ENCODE measurements around the gene HNRNPC. TPM values are rescaled to one million over a fixed set of nuclear protein-coding genes. Genes with fewer than 3 reads are reported as not detected.

The HNRNPC gene
- polyA plus RNA-seq, 2 of the 4 experiments (the other 2 are of a cell fraction): 1,057 to 1,069 TPM

DNA sequence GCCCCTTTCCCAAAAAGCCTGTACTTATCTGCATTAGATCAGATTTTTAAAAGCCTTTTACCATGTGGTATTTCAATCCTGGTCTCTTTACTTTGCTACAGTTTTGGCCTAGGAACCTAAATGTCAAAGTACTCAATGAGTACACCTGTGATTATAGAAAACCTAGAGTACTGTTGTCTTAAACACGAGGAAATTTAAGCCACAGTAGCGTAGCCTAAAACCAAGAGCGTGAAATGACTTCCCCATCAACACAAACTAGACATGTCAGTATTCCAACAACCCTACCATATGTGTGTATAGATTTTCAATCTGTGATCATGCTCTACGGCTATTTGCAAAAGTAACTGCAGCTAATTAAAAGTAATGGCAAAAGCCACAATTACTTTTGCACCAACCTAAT lies 60.7 kb downstream of the HNRNPC start (continued):
- TF ChIP-seq, protein P1, sequence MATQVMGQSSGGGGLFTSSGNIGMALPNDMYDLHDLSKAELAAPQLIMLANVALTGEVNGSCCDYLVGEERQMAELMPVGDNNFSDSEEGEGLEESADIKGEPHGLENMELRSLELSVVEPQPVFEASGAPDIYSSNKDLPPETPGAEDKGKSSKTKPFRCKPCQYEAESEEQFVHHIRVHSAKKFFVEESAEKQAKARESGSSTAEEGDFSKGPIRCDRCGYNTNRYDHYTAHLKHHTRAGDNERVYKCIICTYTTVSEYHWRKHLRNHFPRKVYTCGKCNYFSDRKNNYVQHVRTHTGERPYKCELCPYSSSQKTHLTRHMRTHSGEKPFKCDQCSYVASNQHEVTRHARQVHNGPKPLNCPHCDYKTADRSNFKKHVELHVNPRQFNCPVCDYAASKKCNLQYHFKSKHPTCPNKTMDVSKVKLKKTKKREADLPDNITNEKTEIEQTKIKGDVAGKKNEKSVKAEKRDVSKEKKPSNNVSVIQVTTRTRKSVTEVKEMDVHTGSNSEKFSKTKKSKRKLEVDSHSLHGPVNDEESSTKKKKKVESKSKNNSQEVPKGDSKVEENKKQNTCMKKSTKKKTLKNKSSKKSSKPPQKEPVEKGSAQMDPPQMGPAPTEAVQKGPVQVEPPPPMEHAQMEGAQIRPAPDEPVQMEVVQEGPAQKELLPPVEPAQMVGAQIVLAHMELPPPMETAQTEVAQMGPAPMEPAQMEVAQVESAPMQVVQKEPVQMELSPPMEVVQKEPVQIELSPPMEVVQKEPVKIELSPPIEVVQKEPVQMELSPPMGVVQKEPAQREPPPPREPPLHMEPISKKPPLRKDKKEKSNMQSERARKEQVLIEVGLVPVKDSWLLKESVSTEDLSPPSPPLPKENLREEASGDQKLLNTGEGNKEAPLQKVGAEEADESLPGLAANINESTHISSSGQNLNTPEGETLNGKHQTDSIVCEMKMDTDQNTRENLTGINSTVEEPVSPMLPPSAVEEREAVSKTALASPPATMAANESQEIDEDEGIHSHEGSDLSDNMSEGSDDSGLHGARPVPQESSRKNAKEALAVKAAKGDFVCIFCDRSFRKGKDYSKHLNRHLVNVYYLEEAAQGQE (IDR thresholded peaks at IDR 0.05): no peak
- TF ChIP-seq RNF2 (IDR thresholded peaks at IDR 0.05; ENCODE audit: borderline replicate concordance, low read depth) (no peak), KDM1A (IDR thresholded peaks at IDR 0.05; ENCODE audit: low read depth) (no peak), CBX2 (IDR thresholded peaks at IDR 0.05; ENCODE audit: borderline replicate concordance, low read depth) (no peak), NPAS2 (CRISPR knock-in tag; IDR thresholded peaks at IDR 0.05; ENCODE audit: borderline replicate concordance) (no peak), JUNB (IDR thresholded peaks at IDR 0.05) (no peak), NR3C1 (IDR thresholded peaks at IDR 0.05) (no peak), RFX5 (IDR thresholded peaks at IDR 0.05) (no peak)
- TF ChIP-seq, protein P2, sequence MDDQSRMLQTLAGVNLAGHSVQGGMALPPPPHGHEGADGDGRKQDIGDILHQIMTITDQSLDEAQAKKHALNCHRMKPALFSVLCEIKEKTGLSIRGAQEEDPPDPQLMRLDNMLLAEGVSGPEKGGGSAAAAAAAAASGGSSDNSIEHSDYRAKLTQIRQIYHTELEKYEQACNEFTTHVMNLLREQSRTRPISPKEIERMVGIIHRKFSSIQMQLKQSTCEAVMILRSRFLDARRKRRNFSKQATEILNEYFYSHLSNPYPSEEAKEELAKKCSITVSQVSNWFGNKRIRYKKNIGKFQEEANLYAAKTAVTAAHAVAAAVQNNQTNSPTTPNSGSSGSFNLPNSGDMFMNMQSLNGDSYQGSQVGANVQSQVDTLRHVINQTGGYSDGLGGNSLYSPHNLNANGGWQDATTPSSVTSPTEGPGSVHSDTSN (IDR thresholded peaks at IDR 0.05): no peak

DNA sequence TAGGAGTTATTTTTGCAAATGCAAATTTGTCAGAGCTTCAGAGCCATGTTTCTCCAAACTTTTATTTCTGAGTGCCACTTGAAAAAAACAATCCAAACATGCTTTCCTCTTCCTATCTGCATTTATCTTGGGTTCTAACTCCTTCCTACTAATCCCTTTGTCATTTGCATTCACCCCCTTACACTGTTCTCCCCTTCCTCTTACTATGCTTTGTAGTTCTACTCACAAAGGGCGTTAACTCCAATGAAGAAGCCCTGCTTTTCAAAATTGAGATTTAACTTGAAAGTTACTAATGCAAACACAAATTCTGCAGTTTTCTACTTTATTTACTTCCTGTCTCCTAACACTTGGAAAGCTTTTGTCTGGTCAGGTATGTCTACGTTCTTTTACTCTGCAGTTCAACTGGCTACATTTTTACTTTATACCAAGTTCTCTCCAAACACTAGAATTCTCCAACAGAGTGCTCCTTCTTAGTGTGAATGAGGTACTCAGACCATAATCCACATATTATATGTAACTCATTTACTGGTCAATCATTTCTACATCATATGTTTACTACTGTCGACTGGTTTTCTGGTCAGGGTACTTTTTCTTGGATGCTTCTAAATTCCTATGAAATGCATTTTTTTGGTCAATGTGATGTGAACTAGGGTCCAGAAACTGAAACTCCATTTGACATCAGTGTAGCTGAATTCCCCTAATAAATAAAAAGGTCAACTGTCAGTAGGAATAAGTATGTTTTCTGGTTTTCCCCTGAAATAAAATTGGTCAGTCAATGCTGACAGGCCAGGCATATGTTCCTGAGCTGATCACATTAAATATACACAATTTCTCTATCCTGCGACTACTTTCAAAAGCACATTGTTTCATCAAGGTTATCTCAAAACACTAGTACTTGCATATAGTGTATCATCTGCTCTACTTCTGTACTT lies 62.2 kb downstream of the HNRNPC start:
- Histone ChIP-seq H3K4me1 (no peaks in the 10 kb centered on the region), H3K4me3 (no peak overlapping the region), H3K27ac (no peak overlapping the region), H3K9me3 (no peaks in the 10 kb centered on the region), H3K4me2 (no peak overlapping the region)
- CTCF ChIA-PET: no interaction called here
- WGBS (ENCODE audit: missing lambda C conversion rate): 90% methylated on average over 4 of the region's 4 CpGs
- no peak for TF ChIP-seq MAFK (IDR thresholded peaks at IDR 0.05; ENCODE audit: partially characterized antibody)
- TF ChIP-seq TP53 (CRISPR knock-in tag; IDR thresholded peaks at IDR 0.05): 0 out of 2 replicates have a peak, but pooled peaks have one; percentile 40
- ATAC-seq (no peak), FAIRE-seq (no peak), DNase-seq (ENCODE audit: low read depth in 1 of 2, low spot score in 1 of 2) (no peak)
- POLR2A ChIA-PET: interaction anchor here (0.9 kb wide), 1 partner anchor 12 kb away, joined by 3 read pairs; no protein-coding TSS in a partner anchor

DNA sequence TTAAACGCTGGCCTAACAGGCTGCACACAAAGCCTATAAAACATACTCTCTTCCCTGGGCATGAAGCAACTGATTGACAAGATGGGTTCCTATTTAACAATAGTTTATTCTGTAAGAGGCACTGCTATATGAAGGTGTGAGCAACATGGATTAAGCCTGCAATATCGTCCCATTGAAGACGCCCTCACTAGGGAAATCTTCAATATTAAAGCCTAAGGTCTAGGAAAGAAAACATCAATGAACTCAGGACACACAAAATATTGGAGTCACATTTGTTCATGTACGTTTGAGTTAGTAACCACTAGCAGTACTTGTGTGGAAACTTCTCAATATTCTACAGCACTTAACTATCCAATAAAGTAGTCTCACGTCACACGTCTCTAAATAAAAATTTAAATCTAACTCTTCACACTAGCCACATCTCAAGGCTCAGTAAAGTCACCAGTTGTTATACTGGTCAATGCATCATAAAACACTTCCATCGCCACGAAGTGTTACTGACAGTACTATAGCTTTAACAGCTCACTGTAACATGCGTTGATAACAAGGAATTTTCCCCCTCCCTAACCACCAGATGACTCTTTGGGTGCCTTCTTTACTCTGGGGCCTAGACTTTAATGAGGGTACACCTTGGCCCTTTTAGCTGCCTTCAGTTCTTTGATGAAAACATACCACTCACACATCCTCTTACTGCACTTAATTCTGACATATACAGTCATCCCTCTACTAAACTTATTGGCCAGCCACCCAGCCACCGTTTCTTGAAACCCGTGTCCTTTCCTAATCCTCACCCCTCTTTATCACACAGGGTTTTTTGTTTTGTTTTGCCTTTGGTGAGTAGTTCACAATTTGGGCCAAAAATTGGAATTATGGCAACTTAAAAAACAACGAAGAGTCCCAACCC lies 63.3 kb downstream of the HNRNPC start:
- TF ChIP-seq SREBF2 (IDR thresholded peaks at IDR 0.05) (no peak), POLR2AphosphoS2 (conservative IDR thresholded peaks at IDR 0.05; ENCODE audit: low read length) (0 out of 2 replicates have a peak, but pooled peaks have one; percentile 61), CBX8 (IDR thresholded peaks at IDR 0.05) (no peak), JUN (IDR thresholded peaks at IDR 0.05) (0 out of 5 replicates have a peak, but pooled peaks of 1 of the 2 experiments have one; percentile 22), RNF2 (IDR thresholded peaks at IDR 0.05; ENCODE audit: borderline replicate concordance, low read depth) (no peak), TFCP2L1 (CRISPR knock-in tag; IDR thresholded peaks at IDR 0.05) (no peak), EHF (CRISPR knock-in tag; IDR thresholded peaks at IDR 0.05) (no peak)
- TF ChIP-seq, protein P3, sequence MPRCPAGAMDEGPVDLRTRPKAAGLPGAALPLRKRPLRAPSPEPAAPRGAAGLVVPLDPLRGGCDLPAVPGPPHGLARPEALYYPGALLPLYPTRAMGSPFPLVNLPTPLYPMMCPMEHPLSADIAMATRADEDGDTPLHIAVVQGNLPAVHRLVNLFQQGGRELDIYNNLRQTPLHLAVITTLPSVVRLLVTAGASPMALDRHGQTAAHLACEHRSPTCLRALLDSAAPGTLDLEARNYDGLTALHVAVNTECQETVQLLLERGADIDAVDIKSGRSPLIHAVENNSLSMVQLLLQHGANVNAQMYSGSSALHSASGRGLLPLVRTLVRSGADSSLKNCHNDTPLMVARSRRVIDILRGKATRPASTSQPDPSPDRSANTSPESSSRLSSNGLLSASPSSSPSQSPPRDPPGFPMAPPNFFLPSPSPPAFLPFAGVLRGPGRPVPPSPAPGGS (IDR thresholded peaks at IDR 0.05): no peak
- Histone ChIP-seq H3K4me2 (no peak overlapping the region), H3K4me3 (no peak overlapping the region), H3K27ac (no peak overlapping the region), H3K9me3 (no peaks in the 10 kb centered on the region), H3K4me1 (no peaks in the 10 kb centered on the region)
- ChIA-PET POLR2A (no interaction called here), CTCF (no interaction called here)
- FAIRE-seq: no peak
- 91% methylated on average over 12 of the region's 12 CpGs for WGBS (ENCODE audit: missing lambda C conversion rate)
- no peak for DNase-seq (ENCODE audit: low read depth in 1 of 2, low spot score in 1 of 2)
- ATAC-seq: no peak
